ENCODE results near the gene TUBB2B.

TUBB2B gene

GRCh38 chr6:3266170-3266569 lies 38.7 kb upstream of the TUBB2B start:
- H3K36me3 ChIP-seq (ENCODE audit: control insufficient read depth, insufficient read depth, low read length), result peaks cover 80% of the 10 kb centered on the region
- no peak overlapping the region for H3K4me3 ChIP-seq (ENCODE audit: low read depth, low read length)
- no peak overlapping the region for H3K9ac ChIP-seq (ENCODE audit: low read length)
- no peak overlapping the region for H3K27ac ChIP-seq (ENCODE audit: low read depth, low read length)
- no peaks in the 10 kb centered on the region for H3K9me3 ChIP-seq (ENCODE audit: control insufficient read depth, insufficient read depth, low read depth, low read length)
- H3K4me1 ChIP-seq (ENCODE audit: control insufficient read depth, insufficient read depth, low read length), result 0 out of 2 replicates have a peak, but pooled peaks cover under 1% of the 10 kb centered on the region
- H3K27me3 ChIP-seq (ENCODE audit: control insufficient read depth, insufficient read depth, low read length), result no peaks in the 10 kb centered on the region

GRCh38 chr6:3265671-3266070 lies 38.2 kb upstream of the TUBB2B start:
- Histone ChIP-seq H3K9ac (ENCODE audit: low read length) (no peak overlapping the region), H3K4me3 (ENCODE audit: low read depth, low read length) (no peak overlapping the region), H3K4me1 (ENCODE audit: control insufficient read depth, insufficient read depth, low read length) (peaks cover 5% of the 10 kb centered on the region), H3K27me3 (ENCODE audit: control insufficient read depth, insufficient read depth, low read length) (no peaks in the 10 kb centered on the region), H3K9me3 (ENCODE audit: control insufficient read depth, insufficient read depth, low read depth, low read length) (no peaks in the 10 kb centered on the region), H3K27ac (ENCODE audit: low read depth, low read length) (no peak overlapping the region), H3K36me3 (ENCODE audit: control insufficient read depth, insufficient read depth, low read length) (peaks cover 75% of the 10 kb centered on the region)

- no peak overlapping the region for H3K27ac ChIP-seq (ENCODE audit: low read depth, low read length)
These were observed 36.9 kb upstream of the TUBB2B start for GRCh38 chr6:3264356-3264755.

DNA sequence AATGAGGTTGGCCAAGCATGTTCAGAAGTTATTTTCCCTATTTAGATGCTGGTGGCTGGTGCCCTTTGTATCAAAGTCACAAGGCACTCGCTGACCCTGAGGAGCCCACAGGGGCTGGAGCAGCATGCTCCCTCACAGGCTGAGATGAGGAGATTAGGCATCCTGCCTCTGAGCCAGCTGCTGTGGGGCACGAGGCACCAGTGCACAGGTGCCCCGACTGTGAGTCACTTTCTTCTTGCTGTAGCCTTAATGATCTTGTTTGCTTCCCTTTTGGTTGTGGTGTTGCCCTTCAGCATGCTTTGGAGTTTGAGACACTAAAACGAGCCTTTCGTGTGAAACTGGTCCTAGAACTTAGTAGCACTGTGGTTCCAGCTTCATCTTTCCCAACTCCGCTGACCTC lies 35.6 kb upstream of the TUBB2B start:
- Histone ChIP-seq H3K9me3 (ENCODE audit: control insufficient read depth, insufficient read depth, low read depth, low read length) (no peaks in the 10 kb centered on the region), H3K4me3 (ENCODE audit: low read depth, low read length) (no peak overlapping the region), H3K27me3 (ENCODE audit: control insufficient read depth, insufficient read depth, low read length) (no peaks in the 10 kb centered on the region), H3K4me1 (ENCODE audit: control insufficient read depth, insufficient read depth, low read length) (peaks cover 11% of the 10 kb centered on the region), H3K36me3 (ENCODE audit: control insufficient read depth, insufficient read depth, low read length) (peaks cover 50% of the 10 kb centered on the region), H3K27ac (ENCODE audit: low read depth, low read length) (no peak overlapping the region), H3K9ac (ENCODE audit: low read length) (no peak overlapping the region)

More at GRCh38 chr6:3264356-3264755, 36.9 kb upstream of the TUBB2B start:
- no peaks in the 10 kb centered on the region for H3K9me3 ChIP-seq (ENCODE audit: control insufficient read depth, insufficient read depth, low read depth, low read length)
- H3K4me3 ChIP-seq (ENCODE audit: low read depth, low read length), result no peak overlapping the region
- no peak overlapping the region for H3K9ac ChIP-seq (ENCODE audit: low read length)
- H3K36me3 ChIP-seq (ENCODE audit: control insufficient read depth, insufficient read depth, low read length), result peaks cover 62% of the 10 kb centered on the region
- no peaks in the 10 kb centered on the region for H3K27me3 ChIP-seq (ENCODE audit: control insufficient read depth, insufficient read depth, low read length)
- H3K4me1 ChIP-seq (ENCODE audit: control insufficient read depth, insufficient read depth, low read length), result peaks cover 9% of the 10 kb centered on the region

GRCh38 chr6:3261921-3262320 lies 34.5 kb upstream of the TUBB2B start:
- H3K27ac ChIP-seq (ENCODE audit: low read depth, low read length), result no peak overlapping the region
- H3K9me3 ChIP-seq (ENCODE audit: control insufficient read depth, insufficient read depth, low read depth, low read length), result no peaks in the 10 kb centered on the region
- H3K9ac ChIP-seq (ENCODE audit: low read length), result no peak overlapping the region
- no peak overlapping the region for H3K4me3 ChIP-seq (ENCODE audit: low read depth, low read length)
- H3K4me1 ChIP-seq (ENCODE audit: control insufficient read depth, insufficient read depth, low read length), result peaks cover 13% of the 10 kb centered on the region
- peaks cover 41% of the 10 kb centered on the region for H3K36me3 ChIP-seq (ENCODE audit: control insufficient read depth, insufficient read depth, low read length)
- no peaks in the 10 kb centered on the region for H3K27me3 ChIP-seq (ENCODE audit: control insufficient read depth, insufficient read depth, low read length)

- Histone ChIP-seq H3K36me3 (ENCODE audit: control insufficient read depth, insufficient read depth, low read length) (peaks cover 41% of the 10 kb centered on the region), H3K9ac (ENCODE audit: low read length) (no peak overlapping the region), H3K4me1 (ENCODE audit: control insufficient read depth, insufficient read depth, low read length) (peaks cover 13% of the 10 kb centered on the region), H3K27me3 (ENCODE audit: control insufficient read depth, insufficient read depth, low read length) (no peaks in the 10 kb centered on the region), H3K27ac (ENCODE audit: low read depth, low read length) (no peak overlapping the region), H3K9me3 (ENCODE audit: control insufficient read depth, insufficient read depth, low read depth, low read length) (no peaks in the 10 kb centered on the region), H3K4me3 (ENCODE audit: low read depth, low read length) (no peak overlapping the region)
These were observed 34.0 kb upstream of the TUBB2B start for GRCh38 chr6:3261518-3261820.

- Histone ChIP-seq H3K27me3 (ENCODE audit: control insufficient read depth, insufficient read depth, low read length) (no peaks in the 10 kb centered on the region), H3K9ac (ENCODE audit: low read length) (peak overlapping the region; percentile 46), H3K9me3 (ENCODE audit: control insufficient read depth, insufficient read depth, low read depth, low read length) (no peaks in the 10 kb centered on the region), H3K36me3 (ENCODE audit: control insufficient read depth, insufficient read depth, low read length) (peaks cover 36% of the 10 kb centered on the region), H3K4me3 (ENCODE audit: low read depth, low read length) (peak overlapping the region; percentile 27; the same call in 1 of the 2 replicates), H3K4me1 (ENCODE audit: control insufficient read depth, insufficient read depth, low read length) (peaks cover 13% of the 10 kb centered on the region), H3K27ac (ENCODE audit: low read depth, low read length) (no peak overlapping the region)
These were observed 33.5 kb upstream of the TUBB2B start for GRCh38 chr6:3260772-3261517.

- Histone ChIP-seq H3K27me3 (ENCODE audit: control insufficient read depth, insufficient read depth, low read length) (no peaks in the 10 kb centered on the region), H3K27ac (ENCODE audit: low read depth, low read length) (no peak overlapping the region), H3K4me1 (ENCODE audit: control insufficient read depth, insufficient read depth, low read length) (peaks cover 13% of the 10 kb centered on the region), H3K9ac (ENCODE audit: low read length) (no peak overlapping the region), H3K36me3 (ENCODE audit: control insufficient read depth, insufficient read depth, low read length) (peaks cover 29% of the 10 kb centered on the region), H3K4me3 (ENCODE audit: low read depth, low read length) (peak overlapping the region; percentile 27; the same call in 1 of the 2 replicates), H3K9me3 (ENCODE audit: control insufficient read depth, insufficient read depth, low read depth, low read length) (no peaks in the 10 kb centered on the region)
These were observed 32.8 kb upstream of the TUBB2B start for GRCh38 chr6:3260296-3260695.

DNA sequence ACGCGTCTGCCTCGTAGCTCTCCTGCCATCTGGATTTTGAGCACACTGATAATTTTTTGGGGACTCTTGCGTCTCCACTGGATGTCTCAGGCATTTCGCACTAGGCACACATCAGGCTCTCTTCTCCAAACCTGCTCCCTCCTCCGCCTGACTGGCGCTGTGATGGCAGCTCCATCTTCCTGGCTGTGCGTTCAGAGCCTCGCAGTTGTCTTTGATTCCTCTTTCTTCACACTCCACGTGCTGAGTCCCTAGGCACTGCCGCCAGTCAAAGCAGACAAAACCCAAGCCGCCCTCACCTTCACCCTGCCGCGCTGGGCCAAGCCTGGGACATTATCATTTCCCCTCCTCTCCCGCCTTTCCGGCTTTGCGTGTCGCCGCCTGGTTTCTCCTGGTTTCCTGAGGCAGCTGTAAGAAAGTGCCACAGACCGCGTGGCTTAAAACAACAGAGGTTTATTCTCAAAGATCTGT lies 32.1 kb upstream of the TUBB2B start:
- no peaks in the 10 kb centered on the region for H3K27me3 ChIP-seq (ENCODE audit: control insufficient read depth, insufficient read depth, low read length)
- H3K9ac ChIP-seq (ENCODE audit: low read length), result peak overlapping the region; percentile 78
- H3K9me3 ChIP-seq (ENCODE audit: control insufficient read depth, insufficient read depth, low read depth, low read length), result no peaks in the 10 kb centered on the region
- peak overlapping the region; percentile 74; the same call in 1 of the 2 replicates for H3K27ac ChIP-seq (ENCODE audit: low read depth, low read length)
- peaks cover 21% of the 10 kb centered on the region for H3K36me3 ChIP-seq (ENCODE audit: control insufficient read depth, insufficient read depth, low read length)
- peaks cover 13% of the 10 kb centered on the region for H3K4me1 ChIP-seq (ENCODE audit: control insufficient read depth, insufficient read depth, low read length)
- H3K4me3 ChIP-seq (ENCODE audit: low read depth, low read length), result peak overlapping the region; percentile 97

GRCh38 chr6:3258720-3259490 lies 31.5 kb upstream of the TUBB2B start, which contains the start of gene PSMG4:
Gene PSMG4, plus strand, starts transcription at chr6:3258947. Its CDS starts 76 bp downstream, at chr6:3259023.
- H3K27ac ChIP-seq (ENCODE audit: low read depth, low read length), result peak within 1 kb of the TSS; percentile 74; the same call in 1 of the 2 replicates
- H3K27me3 ChIP-seq (ENCODE audit: control insufficient read depth, insufficient read depth, low read length), result no peaks in the 10 kb centered on the region
- peaks cover 15% of the 10 kb centered on the region for H3K36me3 ChIP-seq (ENCODE audit: control insufficient read depth, insufficient read depth, low read length)
- peak within 1 kb of the TSS; percentile 97 for H3K4me3 ChIP-seq (ENCODE audit: low read depth, low read length)
- no peaks in the 10 kb centered on the region for H3K9me3 ChIP-seq (ENCODE audit: control insufficient read depth, insufficient read depth, low read depth, low read length)
- peak within 1 kb of the TSS; percentile 78 for H3K9ac ChIP-seq (ENCODE audit: low read length)
- H3K4me1 ChIP-seq (ENCODE audit: control insufficient read depth, insufficient read depth, low read length), result peaks cover 13% of the 10 kb centered on the region

- Histone ChIP-seq H3K9me3 (ENCODE audit: control insufficient read depth, insufficient read depth, low read depth, low read length) (no peaks in the 10 kb centered on the region), H3K4me3 (ENCODE audit: low read depth, low read length) (peak overlapping the region; percentile 97), H3K27ac (ENCODE audit: low read depth, low read length) (no peak overlapping the region), H3K4me1 (ENCODE audit: control insufficient read depth, insufficient read depth, low read length) (peaks cover 13% of the 10 kb centered on the region), H3K9ac (ENCODE audit: low read length) (no peak overlapping the region), H3K36me3 (ENCODE audit: control insufficient read depth, insufficient read depth, low read length) (peaks cover 8% of the 10 kb centered on the region), H3K27me3 (ENCODE audit: control insufficient read depth, insufficient read depth, low read length) (no peaks in the 10 kb centered on the region)
These were observed 30.7 kb upstream of the TUBB2B start for GRCh38 chr6:3258201-3258600.
